NT2/D1 (cell line): ENCODE data around the gene MAP3K4.
"Not testable (repeated sequence)": the region's sequence is repeated elsewhere in the genome, so short reads cannot be mapped to it uniquely, and the experiment has no call there.

Source experiments
- DNase-seq: peaks from one replicate; pipeline ENCODE4 v3.0.0-alpha.2; 2011; ENCODE audit warnings: low read depth, low spot score
- H3K27me3 ChIP-seq: 2 replicates; pipeline ENCODE4 v1.6.0; 2011; ENCODE audit warnings: mild to moderate bottlenecking; ENCODE audit not compliant: insufficient read length, insufficient read depth
- H3K36me3 ChIP-seq: 2 replicates; pipeline ENCODE4 v1.6.1; 2011; ENCODE audit warnings: mild to moderate bottlenecking, low read length, mixed read lengths; ENCODE audit not compliant: insufficient read depth, insufficient read length
- H3K4me1 ChIP-seq: 2 replicates; pipeline ENCODE4 v1.5.1; 2011; ENCODE audit not compliant: insufficient read depth, insufficient read length
- H3K4me3 ChIP-seq: 2 replicates; pipeline ENCODE4 v1.5.1; 2011; ENCODE audit warnings: low read depth; ENCODE audit not compliant: insufficient read length
- H3K9ac ChIP-seq: 2 replicates; pipeline ENCODE4 v1.6.0; 2011; ENCODE audit warnings: low read depth; ENCODE audit not compliant: insufficient read length
- H3K9me3 ChIP-seq: 2 replicates; pipeline ENCODE4 v1.5.1; 2011; ENCODE audit warnings: mild to moderate bottlenecking, low read length; ENCODE audit not compliant: insufficient read depth
- SUZ12 ChIP-seq: IDR thresholded peaks from 2 replicates; pipeline ENCODE4 v1.6.1; 2011; ENCODE audit not compliant: insufficient read length, insufficient read depth; ENCODE audit errors: extremely low read depth
- YY1 ChIP-seq: IDR thresholded peaks from 2 replicates; pipeline ENCODE4 v1.6.1; 2011; ENCODE audit not compliant: insufficient read length, insufficient read depth
- ZNF274 ChIP-seq: IDR thresholded peaks from 2 replicates; pipeline ENCODE4 v1.6.1; 2011; ENCODE audit warnings: mild to moderate bottlenecking, low read depth, low read length

Gene MAP3K4

GRCh38 chr6:160965893-160966292 is 25.7 kb upstream of the MAP3K4 start:
- no peak overlapping the region for H3K9ac ChIP-seq
- H3K9me3 ChIP-seq = no peaks in the 10 kb centered on the region
- H3K27me3 ChIP-seq = no peaks in the 10 kb centered on the region
- H3K4me3 ChIP-seq = no peak overlapping the region
- DNase-seq = no peak
- no peaks in the 10 kb centered on the region for H3K36me3 ChIP-seq
- no peak for TF ChIP-seq YY1
- no peak for TF ChIP-seq ZNF274
- TF ChIP-seq SUZ12 = no peak
- H3K4me1 ChIP-seq = no peaks in the 10 kb centered on the region

DNA sequence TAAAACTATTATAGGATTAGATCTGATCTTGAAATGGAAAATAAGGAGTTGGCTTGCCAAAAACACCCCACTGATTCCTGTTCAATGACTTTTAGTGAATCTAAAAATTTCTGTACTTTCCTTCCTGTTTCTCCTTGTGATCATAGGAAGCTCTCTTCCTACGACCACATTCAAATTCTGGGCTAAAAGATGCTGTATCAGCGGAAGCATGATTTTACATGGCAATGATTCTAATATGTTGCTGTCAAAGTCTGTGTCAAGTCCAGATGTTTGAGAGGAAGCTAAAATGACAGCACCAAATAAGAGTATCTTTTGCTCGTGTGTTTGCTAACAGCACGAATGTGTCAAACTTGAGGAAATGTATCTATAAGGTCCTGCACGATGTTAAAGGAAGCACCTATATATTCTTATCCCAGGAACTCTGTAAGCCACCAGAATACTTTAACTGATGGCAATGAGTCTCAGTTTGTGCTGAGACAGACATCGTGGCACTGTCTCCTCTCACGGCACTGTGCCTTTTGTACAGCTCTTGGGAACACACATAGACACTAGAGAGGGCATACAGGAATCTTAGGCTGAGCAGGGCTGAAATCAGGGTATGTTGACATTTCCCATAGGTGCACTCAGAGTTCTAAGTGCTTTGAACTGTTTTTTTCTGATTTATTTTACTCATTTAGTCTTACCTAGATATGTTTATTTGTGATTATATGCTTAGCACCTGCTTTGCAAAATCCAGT is 24.9 kb upstream of the MAP3K4 start:
- no peak overlapping the region for H3K4me3 ChIP-seq
- H3K9me3 ChIP-seq = no peaks in the 10 kb centered on the region
- H3K36me3 ChIP-seq = no peaks in the 10 kb centered on the region
- H3K4me1 ChIP-seq = no peaks in the 10 kb centered on the region
- DNase-seq = no peak
- TF ChIP-seq YY1 = no peak
- no peak for TF ChIP-seq SUZ12
- no peak for TF ChIP-seq ZNF274
- no peaks in the 10 kb centered on the region for H3K27me3 ChIP-seq
- H3K9ac ChIP-seq = no peak overlapping the region

GRCh38 chr6:160967351-160967750 is 24.2 kb upstream of the MAP3K4 start:
- H3K27me3 ChIP-seq = no peaks in the 10 kb centered on the region
- H3K4me1 ChIP-seq = no peaks in the 10 kb centered on the region
- H3K9ac ChIP-seq = no peak overlapping the region
- DNase-seq = no peak
- no peak for TF ChIP-seq YY1
- no peaks in the 10 kb centered on the region for H3K9me3 ChIP-seq
- no peaks in the 10 kb centered on the region for H3K36me3 ChIP-seq
- H3K4me3 ChIP-seq = no peak overlapping the region

- H3K27me3 ChIP-seq = no peaks in the 10 kb centered on the region
- H3K36me3 ChIP-seq = no peaks in the 10 kb centered on the region
- TF ChIP-seq SUZ12 = no peak
- no peak for TF ChIP-seq ZNF274
- no peak for TF ChIP-seq YY1
- H3K9ac ChIP-seq = no peak overlapping the region
- no peak for DNase-seq
- no peaks in the 10 kb centered on the region for H3K4me1 ChIP-seq
- H3K9me3 ChIP-seq = no peaks in the 10 kb centered on the region
- H3K4me3 ChIP-seq = no peak overlapping the region
Measured at GRCh38 chr6:160967833-160968232, 23.7 kb upstream of the MAP3K4 start.

DNA sequence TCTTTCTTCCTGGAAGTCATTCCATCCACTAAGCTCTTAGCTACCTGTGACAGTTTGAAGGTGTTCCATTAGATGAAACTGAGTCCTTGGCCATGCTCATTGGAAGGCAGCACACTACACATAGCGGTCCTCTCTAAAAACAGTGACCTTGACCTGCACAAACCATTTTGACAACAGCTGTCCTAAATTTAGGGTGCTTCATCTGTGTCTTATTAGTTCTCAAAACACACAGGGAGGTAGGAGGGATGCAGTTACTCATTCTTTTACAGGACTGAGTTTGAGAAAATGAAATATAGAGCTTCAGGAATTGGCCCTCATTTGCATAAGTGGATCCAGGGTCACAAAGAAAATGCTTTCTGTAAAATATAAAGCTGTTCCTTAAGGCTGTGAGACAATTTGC is 20.4 kb upstream of the MAP3K4 start:
- Histone ChIP-seq H3K4me1 (no peaks in the 10 kb centered on the region), H3K9ac (no peak overlapping the region), H3K36me3 (no peaks in the 10 kb centered on the region), H3K9me3 (no peaks in the 10 kb centered on the region), H3K4me3 (no peak overlapping the region), H3K27me3 (no peaks in the 10 kb centered on the region)
- no peak for DNase-seq
- TF ChIP-seq SUZ12 (no peak), YY1 (no peak), ZNF274 (no peak)

DNA sequence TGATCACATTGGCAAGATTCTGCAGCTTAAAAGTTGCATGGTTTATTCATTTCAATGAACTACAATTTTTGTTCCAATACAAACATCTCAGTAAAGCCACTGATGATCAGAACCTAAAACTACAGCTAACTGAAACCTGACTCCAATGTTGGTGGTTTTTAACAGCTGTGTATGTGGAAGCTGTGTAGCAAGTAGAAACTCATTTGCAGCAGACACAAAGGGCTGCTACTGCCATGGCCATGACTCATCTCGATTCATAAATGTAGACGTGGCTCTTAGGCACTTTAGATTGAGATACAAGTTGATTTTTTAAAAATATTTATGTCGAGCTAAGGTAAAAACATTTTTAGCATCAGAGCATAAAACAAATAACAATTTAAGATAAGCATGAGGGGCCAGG is 19.5 kb upstream of the MAP3K4 start:
- H3K4me1 ChIP-seq = no peaks in the 10 kb centered on the region
- DNase-seq = no peak
- H3K4me3 ChIP-seq = no peak overlapping the region
- H3K36me3 ChIP-seq = no peaks in the 10 kb centered on the region
- no peaks in the 10 kb centered on the region; the same call in 1 of the 2 replicates for H3K9me3 ChIP-seq
- TF ChIP-seq ZNF274 (no peak), SUZ12 (no peak), YY1 (no peak)
- H3K9ac ChIP-seq = no peak overlapping the region
- H3K27me3 ChIP-seq = no peaks in the 10 kb centered on the region

DNA sequence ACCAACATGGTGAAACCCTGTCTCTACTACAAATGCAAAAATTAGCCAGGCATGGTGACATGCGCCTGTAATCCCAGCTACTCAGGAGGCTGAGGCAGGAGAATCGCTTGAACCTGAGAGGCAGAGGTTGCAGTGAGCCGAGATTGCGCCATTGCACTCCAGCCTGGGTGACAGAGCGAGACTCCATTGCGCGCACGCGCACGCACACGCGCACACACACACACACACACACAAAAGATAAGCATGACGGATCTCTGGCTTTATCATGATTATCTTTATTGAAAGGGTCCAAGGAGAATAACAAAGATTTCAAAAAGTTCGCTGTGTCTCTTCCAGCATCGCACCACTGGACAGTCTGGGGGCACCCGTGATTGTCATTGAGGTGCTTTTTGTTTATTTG is 19.0 kb upstream of the MAP3K4 start:
- H3K27me3 ChIP-seq, H3K9me3 ChIP-seq, H3K4me3 ChIP-seq, H3K9ac ChIP-seq, DNase-seq, H3K4me1 ChIP-seq, H3K36me3 ChIP-seq: not testable (repeated sequence)
